Measurements from ENCODE around the gene INPP5A. TPM values are rescaled to one million over a fixed set of nuclear protein-coding genes. Genes with fewer than 3 reads are reported as not detected.

The INPP5A gene
- total RNA-seq, 1 experiment from 2014 or later, result 22.6 TPM

- ATAC-seq (peak; percentile 48), DNase-seq (peak; percentile 27)
- CTCF ChIA-PET, result no interaction called here
- TF ChIP-seq CTCF (conservative IDR thresholded peaks at IDR 0.05; ENCODE audit: low read depth, low read length) (no peak), EZH2 (IDR thresholded peaks at IDR 0.05; ENCODE audit: low read length, unreplicated experiment) (no peak), EZH2phosphoT487 (IDR thresholded peaks at IDR 0.05; ENCODE audit: borderline replicate concordance, low read length) (no peak)
- Histone ChIP-seq H3K79me2 (ENCODE audit: low read length) (peaks cover 54% of the 10 kb centered on the region), H3K4me2 (ENCODE audit: low read length) (peak overlapping the region; percentile 95), H3K9me2 (replicated peaks; ENCODE audit: low read length) (no peaks in the 10 kb centered on the region), H3K4me1 (ENCODE audit: insufficient read depth, low read length) (peaks cover 40% of the 10 kb centered on the region), H3K4me3 (ENCODE audit: low read length) (peak overlapping the region; percentile 75), H3K27ac (ENCODE audit: low read length) (peak overlapping the region; percentile 100), H3K27me3 (ENCODE audit: low read length) (no peaks in the 10 kb centered on the region), H3K36me3 (ENCODE audit: low read depth, low read length) (no peaks in the 10 kb centered on the region), H3K9ac (ENCODE audit: low read length) (peak overlapping the region; percentile 99), H3K9me3 (ENCODE audit: low read length) (no peaks in the 10 kb centered on the region; the same call in 1 of the 2 replicates), H4K20me1 (ENCODE audit: low read length) (no peaks in the 10 kb centered on the region; the same call in 1 of the 2 replicates), H2AFZ (ENCODE audit: low read length) (no peak overlapping the region), H3F3A (ENCODE audit: low read length, unreplicated experiment) (no peaks in the 10 kb centered on the region)
- intact Hi-C loops (cut with micrococcal nuclease), result loop anchor here (1.0 kb wide), 1 partner anchor 18 kb away; no protein-coding TSS in a partner anchor
- TSS peak; percentile 83 for BruUV-seq (replicated peaks)
- POLR2A ChIA-PET (ENCODE audit: unreplicated experiment), result interaction anchor here (0.6 to 1.0 kb wide), 2 partner anchors 19 to 594 kb away, joined by 5 to 8 read pairs; no protein-coding TSS in a partner anchor
These were observed 129.2 kb downstream of the INPP5A start for GRCh38 chr10:132666705-132667341.

GRCh38 chr10:132667342-132668047 lies 129.9 kb downstream of the INPP5A start:
- no TSS peak for BruUV-seq (replicated peaks)
- Histone ChIP-seq H3K4me1 (ENCODE audit: insufficient read depth, low read length) (peaks cover 40% of the 10 kb centered on the region), H3K9me2 (replicated peaks; ENCODE audit: low read length) (no peaks in the 10 kb centered on the region), H3K9me3 (ENCODE audit: low read length) (no peaks in the 10 kb centered on the region), H3K27me3 (ENCODE audit: low read length) (no peaks in the 10 kb centered on the region), H2AFZ (ENCODE audit: low read length) (no peak overlapping the region), H3K4me2 (ENCODE audit: low read length) (peak overlapping the region; percentile 95), H3K79me2 (ENCODE audit: low read length) (peaks cover 60% of the 10 kb centered on the region), H3K9ac (ENCODE audit: low read length) (peak overlapping the region; percentile 99), H3K27ac (ENCODE audit: low read length) (peak overlapping the region; percentile 100), H4K20me1 (ENCODE audit: low read length) (no peaks in the 10 kb centered on the region; the same call in 1 of the 2 replicates), H3F3A (ENCODE audit: low read length, unreplicated experiment) (no peaks in the 10 kb centered on the region), H3K36me3 (ENCODE audit: low read depth, low read length) (0 out of 2 replicates have a peak, but pooled peaks cover under 1% of the 10 kb centered on the region), H3K4me3 (ENCODE audit: low read length) (peak overlapping the region; percentile 75)
- peak; percentile 57 for DNase-seq
- no peak for TF ChIP-seq EZH2phosphoT487 (IDR thresholded peaks at IDR 0.05; ENCODE audit: borderline replicate concordance, low read length)
- ChIA-PET CTCF (no interaction called here), POLR2A (ENCODE audit: unreplicated experiment) (interaction anchor here (0.6 to 1.0 kb wide), 2 partner anchors 18 to 593 kb away, joined by 5 to 8 read pairs; no protein-coding TSS in a partner anchor)
- intact Hi-C loops (cut with micrococcal nuclease), result no loop called here
- ATAC-seq, result peak; percentile 30; the same call in 1 of the 2 replicates

- ATAC-seq (peak; percentile 16), DNase-seq (no peak)
- H3K27ac ChIP-seq (ENCODE audit: low read length), result peak overlapping the region; percentile 100
- H3K4me3 ChIP-seq (ENCODE audit: low read length), result peak overlapping the region; percentile 75
- H3K27me3 ChIP-seq (ENCODE audit: low read length), result no peaks in the 10 kb centered on the region
- peak overlapping the region; percentile 95 for H3K4me2 ChIP-seq (ENCODE audit: low read length)
- H3K9me3 ChIP-seq (ENCODE audit: low read length), result no peaks in the 10 kb centered on the region
- POLR2A ChIA-PET (ENCODE audit: unreplicated experiment), result no interaction called here
- TF ChIP-seq EZH2phosphoT487 (IDR thresholded peaks at IDR 0.05; ENCODE audit: borderline replicate concordance, low read length) (no peak), CTCF (conservative IDR thresholded peaks at IDR 0.05; ENCODE audit: low read depth, low read length) (no peak), EZH2 (IDR thresholded peaks at IDR 0.05; ENCODE audit: low read length, unreplicated experiment) (no peak)
- no TSS peak for BruUV-seq (replicated peaks)
- H3F3A ChIP-seq (ENCODE audit: low read length, unreplicated experiment), result no peaks in the 10 kb centered on the region
- peaks cover 66% of the 10 kb centered on the region for H3K79me2 ChIP-seq (ENCODE audit: low read length)
- intact Hi-C loops (cut with micrococcal nuclease), result no loop called here
- no peaks in the 10 kb centered on the region; the same call in 1 of the 2 replicates for H4K20me1 ChIP-seq (ENCODE audit: low read length)
- H3K36me3 ChIP-seq (ENCODE audit: low read depth, low read length), result 0 out of 2 replicates have a peak, but pooled peaks cover 6% of the 10 kb centered on the region
- peak overlapping the region; percentile 99 for H3K9ac ChIP-seq (ENCODE audit: low read length)
- CTCF ChIA-PET, result no interaction called here
- H2AFZ ChIP-seq (ENCODE audit: low read length), result no peak overlapping the region
- H3K4me1 ChIP-seq (ENCODE audit: insufficient read depth, low read length), result peaks cover 40% of the 10 kb centered on the region
- H3K9me2 ChIP-seq (replicated peaks; ENCODE audit: low read length), result no peaks in the 10 kb centered on the region
These were observed 130.4 kb downstream of the INPP5A start for GRCh38 chr10:132668048-132668394.

Measured in PC-3 (cell line).